Kasumi-1 (cell line): Measurements from ENCODE around the gene PRICKLE1.

Source experiments
- DNase-seq, 2 experiments: peaks; one replicate each; lab custom pipeline; 2025; lab: John Stamatoyannopoulos, UW

PRICKLE1 gene

GRCh38 chr12:42492267-42492666, 97.3 kb downstream of the PRICKLE1 start:
- DNase-seq, result no peak

DNA sequence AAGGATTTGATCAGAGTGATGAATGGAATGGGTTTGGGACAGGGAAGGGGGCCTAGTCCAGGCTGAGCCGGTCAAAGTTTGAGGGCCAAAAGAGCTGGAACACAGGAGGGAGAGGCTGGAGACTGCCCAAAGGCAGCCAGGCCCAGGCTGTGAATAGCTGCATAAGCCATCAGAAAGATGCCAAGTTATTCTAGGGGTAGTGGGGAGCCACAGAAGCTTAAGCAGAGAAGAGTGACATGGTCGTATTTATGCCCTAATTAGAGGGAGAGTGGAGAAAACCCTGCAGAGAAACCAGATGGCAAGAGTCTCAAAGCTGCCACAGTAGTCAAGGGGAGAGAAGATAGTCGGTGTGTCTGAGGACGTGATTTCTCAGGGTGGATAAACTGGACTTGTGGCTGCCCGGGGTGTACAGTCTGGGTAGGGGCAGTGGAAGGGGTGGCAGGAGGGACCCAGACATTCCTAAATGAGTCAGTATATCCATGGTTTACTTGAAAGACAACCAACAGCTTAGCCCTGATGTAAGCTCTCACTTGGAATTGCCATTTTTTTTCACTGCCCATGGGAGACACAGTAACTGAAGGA, 99.2 kb downstream of the PRICKLE1 start:
- no peak for DNase-seq

DNA sequence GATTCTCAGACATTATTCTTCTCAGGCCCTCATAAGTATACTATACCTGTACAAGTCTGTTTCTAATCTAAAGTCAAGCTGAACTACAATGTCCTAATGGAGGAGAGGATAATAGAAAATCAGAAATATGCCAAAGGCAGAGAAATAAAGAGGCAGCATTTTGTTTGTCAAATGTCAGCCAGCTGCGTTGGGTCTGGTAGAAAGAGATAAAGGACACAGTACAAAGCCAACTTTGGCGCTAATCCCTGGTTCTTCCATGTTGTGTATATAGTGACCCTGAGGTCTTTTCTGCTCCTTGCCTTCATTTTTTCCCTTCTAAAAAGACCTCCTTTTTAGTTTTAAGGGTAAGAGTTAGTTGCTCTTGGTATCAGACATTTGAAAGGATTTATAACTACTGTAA, 103.1 kb downstream of the PRICKLE1 start:
- no peak for DNase-seq

DNA sequence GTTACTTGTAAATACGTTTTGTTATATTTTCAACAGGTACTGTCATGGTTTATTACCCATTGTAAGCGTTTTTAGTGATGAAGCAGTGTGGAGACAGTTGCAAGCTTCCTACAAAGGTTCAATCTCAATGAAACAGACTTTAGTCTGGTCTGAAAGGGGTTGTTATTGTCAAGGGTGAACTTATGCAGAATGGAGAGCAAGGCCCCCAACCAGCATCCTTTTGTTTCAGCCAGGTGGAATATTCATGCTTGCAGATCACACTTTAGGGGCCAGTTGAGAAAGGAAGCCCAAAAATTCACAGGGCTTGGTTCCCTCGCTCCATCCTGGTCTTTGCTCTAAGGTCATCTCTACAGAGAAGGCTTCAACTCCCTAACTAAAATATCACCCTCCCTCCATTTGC, 103.7 kb downstream of the PRICKLE1 start:
- no peak for DNase-seq

GRCh38 chr12:42484996-42485395, 104.5 kb downstream of the PRICKLE1 start:
- DNase-seq, result no peak

DNA sequence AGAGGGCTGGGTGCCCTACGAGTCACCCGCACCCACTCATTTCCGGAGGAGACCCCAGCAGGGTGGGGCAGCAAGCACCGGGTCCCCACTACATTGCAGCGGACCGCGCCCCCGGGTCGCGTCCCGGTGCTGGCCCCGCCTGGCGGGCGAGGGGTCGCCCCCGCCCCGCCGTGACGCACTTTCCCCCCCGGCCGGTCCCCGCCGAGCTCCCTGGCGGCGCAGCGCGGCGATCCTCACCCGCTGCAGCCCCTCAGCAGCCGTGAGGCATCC, 106.1 kb downstream of the PRICKLE1 start:
- DNase-seq, result no peak

GRCh38 chr12:42482748-42483520, 106.6 kb downstream of the PRICKLE1 start:
- DNase-seq, result peak; percentile 44 to 63

DNA sequence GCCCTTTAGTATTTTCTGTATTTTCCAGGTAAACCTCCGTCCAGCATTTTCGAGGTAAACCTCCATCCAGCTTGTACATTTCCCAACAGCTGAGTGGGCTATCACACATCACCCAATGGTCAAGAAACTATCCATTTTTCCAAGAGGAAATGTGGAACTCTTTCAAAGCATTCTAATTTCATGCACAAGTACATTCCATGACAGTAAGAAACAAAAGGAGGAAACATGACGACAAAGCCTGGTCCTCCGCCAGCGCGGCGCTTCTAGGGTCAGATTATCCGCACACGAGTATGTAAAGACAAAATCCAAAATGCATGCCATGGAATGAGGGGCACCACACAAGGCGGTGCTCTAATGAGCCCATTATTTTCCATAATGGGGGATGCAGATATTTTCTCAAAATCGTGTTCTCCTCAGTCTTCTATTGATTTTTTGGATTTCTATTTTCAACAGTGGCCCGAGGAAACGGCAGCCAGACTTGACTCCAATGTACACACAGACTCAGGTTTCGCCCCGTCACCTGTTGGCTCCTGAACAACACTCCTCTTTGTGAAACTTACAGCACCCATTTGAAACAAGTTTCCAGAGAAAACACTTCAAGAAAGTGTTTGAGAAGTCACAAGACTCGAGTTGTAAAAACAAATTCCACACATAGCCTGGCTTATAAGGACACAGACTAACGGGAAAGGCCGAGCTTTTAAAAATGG, 107.4 kb downstream of the PRICKLE1 start:
- DNase-seq, result no peak

- no peak for DNase-seq
These were observed 108.2 kb downstream of the PRICKLE1 start for GRCh38 chr12:42481368-42481767.

DNA sequence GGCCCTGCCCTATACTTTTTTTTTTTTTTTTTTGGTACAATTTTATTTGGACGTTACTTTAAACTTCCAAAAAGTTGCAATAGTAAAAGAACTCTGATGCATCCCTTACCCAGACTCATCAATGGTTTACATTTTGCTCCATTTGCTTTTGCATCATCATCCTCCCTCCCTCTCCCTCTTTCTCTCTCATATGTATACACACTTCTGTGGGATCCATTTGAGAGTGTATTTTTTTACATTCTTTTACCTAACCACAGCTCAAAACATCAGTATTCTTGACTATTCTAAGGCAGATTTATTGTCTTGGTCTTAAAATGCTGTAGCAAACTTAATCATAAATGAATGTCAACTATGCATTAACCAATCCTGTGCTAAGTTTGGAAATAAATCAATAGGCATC, 111.6 kb downstream of the PRICKLE1 start:
- DNase-seq, result no peak

- no peak for DNase-seq
These were observed 114.4 kb downstream of the PRICKLE1 start for GRCh38 chr12:42475106-42475505.

DNA sequence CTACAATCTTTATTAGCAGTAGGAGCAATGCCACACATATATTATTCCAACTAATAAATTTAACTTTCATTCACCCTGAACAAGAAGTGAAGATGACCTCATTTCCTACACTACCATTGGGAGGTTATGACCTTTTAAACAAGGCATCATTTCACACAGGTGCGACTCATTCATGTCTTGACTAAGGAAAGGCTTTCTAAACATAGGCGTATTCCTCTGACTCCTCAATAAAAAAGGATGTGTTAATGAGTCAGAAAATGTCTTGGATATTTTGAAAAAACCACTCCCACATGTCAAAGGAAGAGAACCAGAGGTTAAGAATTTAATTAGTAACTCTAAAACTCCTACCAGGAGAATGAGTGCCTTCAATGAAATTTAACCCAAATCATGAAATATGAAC, 115.2 kb downstream of the PRICKLE1 start:
- DNase-seq, result no peak

DNA sequence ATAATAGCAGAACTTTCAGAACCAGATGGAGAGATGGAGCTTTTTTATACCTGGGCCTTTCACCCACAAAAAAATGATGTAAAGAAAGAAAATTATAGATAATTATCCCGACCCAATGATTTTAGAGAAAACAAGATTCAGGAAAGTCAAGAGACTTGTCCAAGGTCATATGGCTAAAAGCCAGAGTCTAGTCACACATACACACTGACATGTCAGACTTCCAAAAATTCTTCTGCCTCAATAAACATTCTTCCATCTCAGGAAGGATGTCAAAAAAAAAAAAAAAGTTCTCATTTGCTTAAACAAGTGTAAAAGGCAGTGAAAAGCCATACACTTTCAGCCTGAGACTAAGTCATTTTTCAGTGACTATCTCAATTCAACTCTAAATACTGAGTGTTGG, 116.0 kb downstream of the PRICKLE1 start:
- no peak for DNase-seq

GRCh38 chr12:42473130-42473529, 116.4 kb downstream of the PRICKLE1 start:
- no peak for DNase-seq

GRCh38 chr12:42472376-42472775, 117.2 kb downstream of the PRICKLE1 start:
- DNase-seq, result no peak

- DNase-seq, result peak; percentile 71 to 74
These were observed 120.0 kb downstream of the PRICKLE1 start for GRCh38 chr12:42469355-42470175.

DNA sequence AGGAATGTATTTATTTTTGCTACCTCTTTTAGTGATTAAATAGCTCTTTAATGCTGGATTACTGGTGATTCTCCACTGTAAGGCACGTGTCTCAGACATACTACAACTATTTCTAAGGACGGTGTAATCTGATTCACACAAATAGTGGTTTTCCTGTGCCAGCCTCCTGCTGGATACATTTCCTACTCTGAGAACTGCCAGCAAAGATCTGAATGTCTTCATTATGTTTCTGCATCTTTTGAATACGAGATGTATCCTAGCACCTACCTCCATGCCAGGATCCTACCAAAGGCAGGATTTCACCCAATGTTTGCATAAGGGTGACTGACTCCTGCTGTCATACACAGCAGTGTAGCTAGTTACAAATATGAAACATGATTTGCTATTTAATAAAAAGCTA, 120.6 kb downstream of the PRICKLE1 start:
- peak; percentile 45 to 52 for DNase-seq

GRCh38 chr12:42468341-42468821, 121.2 kb downstream of the PRICKLE1 start:
- peak; percentile 39 to 44 for DNase-seq

DNA sequence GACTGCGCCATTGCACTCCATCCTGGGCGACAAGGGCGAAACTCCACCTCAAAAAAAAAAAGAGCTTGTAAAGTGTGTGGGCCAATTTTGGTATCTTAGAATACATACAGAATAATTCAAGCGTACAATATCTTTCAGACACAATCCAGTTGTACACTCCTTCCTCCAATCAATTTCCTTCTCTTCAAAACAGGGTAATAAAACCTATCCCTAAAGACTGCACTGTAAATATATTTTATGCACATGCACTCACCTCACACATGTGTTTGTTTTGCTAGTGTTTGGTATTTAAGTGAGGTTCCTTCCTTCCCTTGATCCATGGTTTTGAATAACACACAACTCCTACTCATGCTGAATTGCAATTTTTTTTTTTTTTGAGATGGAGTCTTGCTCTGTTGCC, 125.9 kb downstream of the PRICKLE1 start:
- DNase-seq, result no peak

- no peak for DNase-seq
These were observed 127.1 kb downstream of the PRICKLE1 start for GRCh38 chr12:42462486-42462885.

DNA sequence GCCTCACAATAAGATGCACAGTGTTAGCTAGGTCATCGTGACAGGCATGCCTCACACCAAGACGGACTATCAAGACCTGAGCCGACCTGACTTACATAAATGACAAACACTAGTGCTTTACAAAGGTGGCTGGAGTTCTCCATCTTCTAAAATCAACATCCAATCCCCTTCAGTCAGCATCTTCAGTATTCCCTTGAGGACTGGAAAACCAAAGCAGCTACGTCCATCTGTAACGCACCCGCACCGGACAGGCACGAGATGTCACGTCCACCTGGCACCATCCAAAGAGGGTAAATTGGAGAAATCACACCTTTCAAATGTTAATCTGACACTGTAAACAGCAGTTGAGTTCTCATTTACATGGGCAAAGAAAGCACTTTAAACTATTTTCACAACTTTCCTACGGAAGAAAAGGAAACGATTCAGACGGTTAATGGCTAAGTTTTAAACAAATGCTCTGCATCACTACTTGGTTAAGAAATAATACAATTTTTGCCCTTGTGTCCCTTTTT, 130.2 kb downstream of the PRICKLE1 start:
- DNase-seq, result no peak

GRCh38 chr12:42458575-42458974, 131.0 kb downstream of the PRICKLE1 start:
- peak in 1 of 2 experiments; percentile 7 for DNase-seq
